HL-60 (cell line): Measurements from ENCODE around the gene ASCC1.

Experiments used
- CTCF ChIP-seq: IDR thresholded peaks from one replicate; pipeline ENCODE4 v1.5.1; 2011; ENCODE audit warnings: low read length, control low read depth, inconsistent platforms; ENCODE audit not compliant: insufficient read depth
- REST ChIP-seq: IDR thresholded peaks from 2 replicates; pipeline ENCODE4 v1.6.1; 2012; ENCODE audit warnings: low read depth; ENCODE audit not compliant: insufficient replicate concordance

- TF ChIP-seq CTCF (no peak), REST (no peak)
Measured at GRCh38 chr10:72184156-72184555, 31.9 kb downstream of the ASCC1 start.
